ENCODE results near the gene RNF212B. TPM values are rescaled to one million over a fixed set of nuclear protein-coding genes. Genes with fewer than 3 reads are reported as not detected.
A peak's percentile ranks its signal among the peaks of the same experiment; 100 is the strongest.
"Not testable (repeated sequence)": the region's sequence is repeated elsewhere in the genome, so short reads cannot be mapped to it uniquely, and the experiment has no call there.

Gene RNF212B
- total RNA-seq: not detected in 2 replicates
- polyA plus RNA-seq: not detected in 2 replicates
- not detected in 2 replicates for polyA plus RNA-seq (2012)
- polyA minus RNA-seq (ENCODE audit: low replicate concordance): not detected in 2 replicates

- Histone ChIP-seq H4K20me1 (ENCODE audit: control insufficient read depth, extremely low read depth, insufficient read depth, low read length) (no peaks in the 10 kb centered on the region), H2AFZ (ENCODE audit: low read length) (peak within 1 kb of the TSS; percentile 78), H3K4me2 (ENCODE audit: extremely low read depth, insufficient read depth, low read length) (peak within 1 kb of the TSS; percentile 98), H3K9ac (ENCODE audit: insufficient read depth, low read length) (no peak within 1 kb of the TSS), H3K27me3 (ENCODE audit: control insufficient read depth, insufficient read depth, low read length) (no peaks in the 10 kb centered on the region), H3K4me1 (ENCODE audit: control insufficient read depth, extremely low read depth, insufficient read depth, low read length) (no peaks in the 10 kb centered on the region), H3K79me2 (ENCODE audit: control insufficient read depth, insufficient read depth, low read length) (no peaks in the 10 kb centered on the region), H3K9me3 (ENCODE audit: control insufficient read depth, insufficient read depth, low read depth, low read length) (no peaks in the 10 kb centered on the region), H3K4me3 (replicated peaks in 1 of 4; ENCODE audit: control extremely low read depth in 1 of 4, insufficient read depth in 1 of 4, low read depth in 3 of 4, low read length in 4 of 4) (peak within 1 kb of the TSS; percentile 15 to 58 (median 38)), H3K27ac (ENCODE audit: insufficient read depth, low read length) (no peak within 1 kb of the TSS), H3K36me3 (ENCODE audit: control insufficient read depth, insufficient read depth, low read length) (no peaks in the 10 kb centered on the region)
- peak; percentile 67 to 79 for DNase-seq (ENCODE audit: low read depth in 2 of 2)
- TF ChIP-seq CTCF (conservative IDR thresholded peaks at IDR 0.05 in 1 of 2, IDR thresholded peaks at IDR 0.05 in 1 of 2; ENCODE audit: low read depth in 1 of 2, low read length in 2 of 2) (no peak), EZH2 (IDR thresholded peaks at IDR 0.05; ENCODE audit: low read length, missing control alignments) (no peak)
Measured at GRCh38 chr14:23237772-23238594, at the start of gene RNF212B. Gene RNF212B (plus strand): TSS chr14:23237936. CDS start chr14:23240346, 2,410 bp downstream.

- Histone ChIP-seq H3K27me3 (ENCODE audit: control insufficient read depth, insufficient read depth, low read length) (no peaks in the 10 kb centered on the region), H3K4me1 (ENCODE audit: control insufficient read depth, extremely low read depth, insufficient read depth, low read length) (no peaks in the 10 kb centered on the region), H3K27ac (ENCODE audit: insufficient read depth, low read length) (no peak overlapping the region), H3K4me3 (replicated peaks in 1 of 4; ENCODE audit: control extremely low read depth in 1 of 4, insufficient read depth in 1 of 4, low read depth in 3 of 4, low read length in 4 of 4) (no peak overlapping the region), H3K9ac (ENCODE audit: insufficient read depth, low read length) (no peak overlapping the region), H3K9me3 (ENCODE audit: control insufficient read depth, insufficient read depth, low read depth, low read length) (no peaks in the 10 kb centered on the region), H3K4me2 (ENCODE audit: extremely low read depth, insufficient read depth, low read length) (no peak overlapping the region), H2AFZ (ENCODE audit: low read length) (no peak overlapping the region), H3K36me3 (ENCODE audit: control insufficient read depth, insufficient read depth, low read length) (no peaks in the 10 kb centered on the region), H4K20me1 (ENCODE audit: control insufficient read depth, extremely low read depth, insufficient read depth, low read length) (no peaks in the 10 kb centered on the region), H3K79me2 (ENCODE audit: control insufficient read depth, insufficient read depth, low read length) (no peaks in the 10 kb centered on the region)
- TF ChIP-seq EZH2 (IDR thresholded peaks at IDR 0.05; ENCODE audit: low read length, missing control alignments) (no peak), CTCF (conservative IDR thresholded peaks at IDR 0.05 in 1 of 2, IDR thresholded peaks at IDR 0.05 in 1 of 2; ENCODE audit: low read depth in 1 of 2, low read length in 2 of 2) (no peak)
- DNase-seq (ENCODE audit: low read depth in 2 of 2): no peak
Measured at GRCh38 chr14:23193432-23193831, 44.3 kb upstream of the RNF212B start.

- DNase-seq (ENCODE audit: low read depth in 2 of 2): no peak
- Histone ChIP-seq H3K27ac (ENCODE audit: insufficient read depth, low read length) (no peak overlapping the region), H3K79me2 (ENCODE audit: control insufficient read depth, insufficient read depth, low read length) (no peaks in the 10 kb centered on the region), H3K4me3 (replicated peaks in 1 of 4; ENCODE audit: control extremely low read depth in 1 of 4, insufficient read depth in 1 of 4, low read depth in 3 of 4, low read length in 4 of 4) (no peak overlapping the region), H3K27me3 (ENCODE audit: control insufficient read depth, insufficient read depth, low read length) (no peaks in the 10 kb centered on the region), H2AFZ (ENCODE audit: low read length) (no peak overlapping the region), H3K9ac (ENCODE audit: insufficient read depth, low read length) (no peak overlapping the region), H3K36me3 (ENCODE audit: control insufficient read depth, insufficient read depth, low read length) (no peaks in the 10 kb centered on the region), H3K4me2 (ENCODE audit: extremely low read depth, insufficient read depth, low read length) (no peak overlapping the region), H3K9me3 (ENCODE audit: control insufficient read depth, insufficient read depth, low read depth, low read length) (no peaks in the 10 kb centered on the region), H3K4me1 (ENCODE audit: control insufficient read depth, extremely low read depth, insufficient read depth, low read length) (no peaks in the 10 kb centered on the region), H4K20me1 (ENCODE audit: control insufficient read depth, extremely low read depth, insufficient read depth, low read length) (no peaks in the 10 kb centered on the region)
- TF ChIP-seq CTCF (conservative IDR thresholded peaks at IDR 0.05 in 1 of 2, IDR thresholded peaks at IDR 0.05 in 1 of 2; ENCODE audit: low read depth in 1 of 2, low read length in 2 of 2) (no peak), EZH2 (IDR thresholded peaks at IDR 0.05; ENCODE audit: low read length, missing control alignments) (no peak)
Measured at GRCh38 chr14:23195552-23196101, 42.1 kb upstream of the RNF212B start.

- not testable (repeated sequence) for H3K27me3 ChIP-seq (ENCODE audit: control insufficient read depth, insufficient read depth, low read length); H3K9me3 ChIP-seq (ENCODE audit: control insufficient read depth, insufficient read depth, low read depth, low read length); DNase-seq (ENCODE audit: low read depth in 2 of 2); H3K4me1 ChIP-seq (ENCODE audit: control insufficient read depth, extremely low read depth, insufficient read depth, low read length); H3K4me2 ChIP-seq (ENCODE audit: extremely low read depth, insufficient read depth, low read length); H3K27ac ChIP-seq (ENCODE audit: insufficient read depth, low read length); H2AFZ ChIP-seq (ENCODE audit: low read length); H3K36me3 ChIP-seq (ENCODE audit: control insufficient read depth, insufficient read depth, low read length); H3K4me3 ChIP-seq (replicated peaks in 1 of 4; ENCODE audit: control extremely low read depth in 1 of 4, insufficient read depth in 1 of 4, low read depth in 3 of 4, low read length in 4 of 4); H4K20me1 ChIP-seq (ENCODE audit: control insufficient read depth, extremely low read depth, insufficient read depth, low read length); H3K9ac ChIP-seq (ENCODE audit: insufficient read depth, low read length); H3K79me2 ChIP-seq (ENCODE audit: control insufficient read depth, insufficient read depth, low read length)
Measured at GRCh38 chr14:23196487-23196886, 41.2 kb upstream of the RNF212B start.

All from fibroblast of lung (primary cell).